Measurements from ENCODE around the gene FBXO36.
"Not testable (repeated sequence)": the region's sequence is repeated elsewhere in the genome, so short reads cannot be mapped to it uniquely, and the experiment has no call there.

FBXO36 gene

GRCh38 chr2:229910832-229911412, 11.4 kb upstream of the FBXO36 start:
- H3K4me3 ChIP-seq (ENCODE audit: low read length), result no peak overlapping the region
- no peak for DNase-seq (ENCODE audit: low read depth)
- peak; percentile 25; the same call in 1 of the 2 replicates for TF ChIP-seq CTCF (conservative IDR thresholded peaks at IDR 0.05; ENCODE audit: low read length)

- TF ChIP-seq CTCF (conservative IDR thresholded peaks at IDR 0.05; ENCODE audit: low read length), result no peak
- peak; percentile 37 for DNase-seq (ENCODE audit: low read depth)
- H3K4me3 ChIP-seq (ENCODE audit: low read length), result no peak overlapping the region
These were observed 8.1 kb upstream of the FBXO36 start for GRCh38 chr2:229914171-229914570.

- no peak for DNase-seq (ENCODE audit: low read depth)
- TF ChIP-seq CTCF (conservative IDR thresholded peaks at IDR 0.05; ENCODE audit: low read length), result no peak
- H3K4me3 ChIP-seq (ENCODE audit: low read length), result no peak overlapping the region
These were observed 4.5 kb upstream of the FBXO36 start for GRCh38 chr2:229917793-229918192.

GRCh38 chr2:229920011-229920641, 2.2 kb upstream of the FBXO36 start:
- peak; percentile 17 for DNase-seq (ENCODE audit: low read depth)
- no peak for TF ChIP-seq CTCF (conservative IDR thresholded peaks at IDR 0.05; ENCODE audit: low read length)
- peak overlapping the region; percentile 89 for H3K4me3 ChIP-seq (ENCODE audit: low read length)

- H3K4me3 ChIP-seq (ENCODE audit: low read length), result peak overlapping the region; percentile 89
- peak; percentile 67 for DNase-seq (ENCODE audit: low read depth)
- no peak for TF ChIP-seq CTCF (conservative IDR thresholded peaks at IDR 0.05; ENCODE audit: low read length)
These were observed 1.0 kb upstream of the FBXO36 start for GRCh38 chr2:229921101-229921891.

GRCh38 chr2:229921892-229922448, 333 bp upstream of the FBXO36 start, which contains the start of gene TRIP12:
Gene TRIP12, minus strand, starts transcription at chr2:229922009. Its CDS starts 41,930 bp downstream, at chr2:229880079.
- peak; percentile 99 for DNase-seq (ENCODE audit: low read depth)
- TF ChIP-seq CTCF (conservative IDR thresholded peaks at IDR 0.05; ENCODE audit: low read length), result no peak
- peak within 1 kb of the TSS; percentile 89 for H3K4me3 ChIP-seq (ENCODE audit: low read length)

- not testable (repeated sequence) for DNase-seq (ENCODE audit: low read depth); H3K4me3 ChIP-seq (ENCODE audit: low read length)
These were observed 2.2 kb downstream of the FBXO36 start for GRCh38 chr2:229924541-229924940.

Data from AG10803 (cell line).